SH-SY5Y (cell line): ENCODE measurements around the gene RTN4RL1.

Experiments
- GATA2 ChIP-seq: IDR thresholded peaks from 2 replicates; pipeline ENCODE4 v1.6.1; 2011; ENCODE audit warnings: mild to moderate bottlenecking, low read depth, low read length
- GATA3 ChIP-seq: IDR thresholded peaks from 2 replicates; pipeline ENCODE4 v1.6.1; 2011; ENCODE audit warnings: low read depth, mild to moderate bottlenecking, low read length, moderate library complexity

- no peak for TF ChIP-seq GATA3
- TF ChIP-seq GATA2 = no peak
Measured at GRCh38 chr17:1985093-1985492, 40.0 kb downstream of the RTN4RL1 start.
